ENCODE results near the gene TFPI2.
A peak's percentile ranks its signal among the peaks of the same experiment; 100 is the strongest.
"Not testable (repeated sequence)": the region's sequence is repeated elsewhere in the genome, so short reads cannot be mapped to it uniquely, and the experiment has no call there.

TFPI2 gene, protein sequence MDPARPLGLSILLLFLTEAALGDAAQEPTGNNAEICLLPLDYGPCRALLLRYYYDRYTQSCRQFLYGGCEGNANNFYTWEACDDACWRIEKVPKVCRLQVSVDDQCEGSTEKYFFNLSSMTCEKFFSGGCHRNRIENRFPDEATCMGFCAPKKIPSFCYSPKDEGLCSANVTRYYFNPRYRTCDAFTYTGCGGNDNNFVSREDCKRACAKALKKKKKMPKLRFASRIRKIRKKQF

DNA sequence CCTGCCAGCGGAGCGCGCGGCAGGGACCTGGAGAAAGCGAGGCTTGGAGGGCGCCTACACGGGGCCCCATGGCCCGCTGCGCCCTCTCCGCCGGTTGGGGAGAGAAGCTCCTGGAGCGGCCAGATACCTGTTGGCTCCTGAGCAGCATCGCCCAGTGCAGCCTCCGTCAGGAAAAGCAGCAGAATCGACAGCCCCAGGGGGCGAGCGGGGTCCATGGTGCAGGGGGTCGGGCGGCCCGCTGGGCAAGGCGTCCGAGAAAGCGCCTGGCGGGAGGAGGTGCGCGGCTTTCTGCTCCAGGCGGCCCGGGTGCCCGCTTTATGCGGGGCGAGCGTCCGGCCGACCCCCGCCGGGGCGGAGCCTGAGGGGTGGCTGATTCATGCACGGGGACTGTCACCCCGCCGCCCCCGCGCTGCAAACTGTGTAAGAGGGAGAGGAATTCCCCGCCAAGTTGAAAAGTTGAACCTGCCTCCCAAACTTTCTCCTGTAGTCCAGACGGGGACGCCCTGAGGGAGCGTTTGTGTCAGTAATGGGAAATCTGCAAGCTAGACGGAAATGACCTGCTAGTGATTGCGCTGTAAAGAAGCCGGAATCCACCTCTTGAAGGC, at the start of gene TFPI2:
Gene TFPI2, minus strand, starts transcription at position 290 of the 605 bp plus-strand sequence. Its CDS starts 75 bp downstream, at position 215.
- peak within 1 kb of the TSS; percentile 4 to 42 (median 27) for H3K4me3 ChIP-seq
- H3K27ac ChIP-seq = peak within 1 kb of the TSS in 1 of 21 experiments; percentile 20

DNA sequence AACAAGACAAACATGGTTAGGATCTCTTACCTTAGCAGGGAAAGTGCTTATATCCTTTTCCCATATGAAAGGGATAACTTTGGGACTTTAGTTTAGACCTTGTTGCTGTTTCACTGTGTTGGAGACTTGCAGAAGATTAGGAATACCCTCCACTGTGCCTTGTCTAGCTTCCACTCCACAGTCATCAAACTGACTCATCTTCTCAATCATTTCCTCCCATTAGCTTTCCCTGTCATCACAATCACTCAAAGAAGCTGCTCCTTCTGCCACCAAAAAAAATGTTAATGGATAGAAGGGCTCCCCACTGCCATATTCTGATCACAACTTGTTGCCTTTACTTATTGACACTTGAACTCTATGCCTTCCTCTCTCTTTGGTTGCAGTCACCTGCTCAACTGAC, 47.7 kb upstream of the TFPI2 start:
- Histone ChIP-seq H3K27ac (no peak overlapping the region), H3K4me3 (no peak overlapping the region)

DNA sequence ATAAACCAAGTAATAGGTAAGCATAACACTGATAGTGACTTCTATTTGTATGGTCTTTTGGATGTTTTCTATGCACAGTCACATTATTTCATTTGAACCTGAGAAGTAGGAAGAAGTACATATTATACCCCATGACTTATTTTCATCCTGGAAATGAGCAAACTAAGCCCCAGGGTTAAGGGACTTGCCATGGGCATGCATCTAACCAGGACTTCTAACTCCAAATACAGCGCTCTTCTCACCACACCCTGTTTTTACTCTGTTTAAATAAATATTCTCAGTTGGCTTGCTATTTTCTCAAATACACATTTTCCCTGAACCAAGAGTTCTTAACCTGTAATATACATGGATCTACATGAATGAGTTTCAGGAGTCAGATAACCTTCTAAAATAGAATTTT, 47.3 kb upstream of the TFPI2 start:
- H3K4me3 ChIP-seq = no peak overlapping the region
- no peak overlapping the region for H3K27ac ChIP-seq

DNA sequence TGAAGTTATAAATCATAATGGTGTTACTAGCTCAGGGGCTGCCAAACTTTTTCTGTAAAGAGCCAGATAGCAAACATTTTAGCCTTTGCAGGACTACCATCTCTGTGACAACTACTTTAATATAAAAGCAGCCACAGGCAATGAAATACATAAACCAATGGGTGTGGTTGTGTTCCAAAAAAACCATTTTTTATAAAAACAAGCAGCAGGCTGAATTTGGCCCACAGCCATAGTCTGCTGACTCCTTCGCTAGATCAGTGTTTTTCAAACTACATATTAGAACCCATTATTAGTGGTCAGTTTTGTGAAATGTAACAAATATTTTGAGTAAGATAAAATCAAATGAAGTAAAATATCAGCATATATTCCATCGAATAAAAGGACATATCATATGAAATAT, 44.5 kb upstream of the TFPI2 start:
- Histone ChIP-seq H3K4me3 (no peak overlapping the region), H3K27ac (no peak overlapping the region)

DNA sequence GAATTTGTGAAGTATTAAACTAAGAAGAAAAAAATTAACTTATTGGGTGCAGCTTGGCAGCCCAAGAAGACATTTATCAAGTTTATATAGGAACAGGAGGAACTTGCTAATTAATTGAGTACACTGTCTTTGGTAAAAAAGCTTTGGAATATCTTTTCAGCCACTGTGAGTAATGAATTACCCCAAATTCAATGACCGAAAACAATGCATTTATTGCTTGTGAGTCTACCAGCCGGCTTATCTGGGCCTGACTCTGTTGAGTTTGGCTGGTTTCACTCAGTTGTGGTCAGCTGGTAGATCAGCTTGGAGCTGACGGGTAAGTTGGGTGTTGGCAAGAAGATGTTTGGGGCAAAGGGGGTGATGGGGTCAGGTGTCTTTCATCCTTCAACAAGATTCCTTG, 42.6 kb upstream of the TFPI2 start:
- Histone ChIP-seq H3K4me3 (no peak overlapping the region), H3K27ac (no peak overlapping the region)

DNA sequence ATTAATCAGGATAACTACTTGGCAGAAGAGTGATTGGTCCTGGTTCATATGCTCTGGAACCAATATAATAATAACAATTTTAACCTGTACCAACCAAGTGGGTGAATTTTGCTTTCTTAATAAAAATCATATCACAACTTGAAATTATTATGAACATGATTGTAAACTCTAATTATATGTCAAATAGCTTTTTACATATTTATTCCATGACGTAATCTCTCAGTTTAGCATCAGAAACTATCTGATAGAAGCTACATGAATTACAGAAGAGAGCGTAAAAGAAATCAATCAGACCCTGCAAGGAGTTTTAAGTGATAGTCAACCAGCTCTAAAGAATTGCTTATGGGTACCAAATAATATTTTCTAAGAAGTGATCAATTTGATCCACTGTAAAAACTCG, 41.1 kb upstream of the TFPI2 start:
- H3K4me3 ChIP-seq = no peak overlapping the region

DNA sequence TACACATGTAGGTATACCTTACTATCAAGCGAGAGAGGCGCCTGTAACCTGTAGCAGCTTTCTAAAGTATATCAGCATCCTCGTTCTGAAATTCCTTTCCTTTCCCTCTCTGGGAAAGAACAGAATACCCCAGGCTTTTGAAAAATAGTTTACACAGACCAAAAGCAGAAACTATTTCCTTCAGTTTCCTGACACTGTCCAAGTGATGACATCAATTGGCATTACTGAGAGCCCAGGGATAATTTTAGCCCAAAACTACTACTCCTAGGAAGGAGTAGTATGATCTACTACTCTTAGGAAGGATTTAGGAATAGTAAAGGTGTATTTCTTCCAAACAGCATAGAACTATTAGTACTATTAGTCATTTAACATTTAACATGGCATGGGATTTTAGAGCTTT, 37.0 kb upstream of the TFPI2 start:
- Histone ChIP-seq H3K27ac (peak overlapping the region in 1 of 21 experiments; percentile 31), H3K4me3 (no peak overlapping the region)

More for the DNA sequence above, 41.1 kb upstream of the TFPI2 start:
- H3K27ac ChIP-seq = no peak overlapping the region

DNA sequence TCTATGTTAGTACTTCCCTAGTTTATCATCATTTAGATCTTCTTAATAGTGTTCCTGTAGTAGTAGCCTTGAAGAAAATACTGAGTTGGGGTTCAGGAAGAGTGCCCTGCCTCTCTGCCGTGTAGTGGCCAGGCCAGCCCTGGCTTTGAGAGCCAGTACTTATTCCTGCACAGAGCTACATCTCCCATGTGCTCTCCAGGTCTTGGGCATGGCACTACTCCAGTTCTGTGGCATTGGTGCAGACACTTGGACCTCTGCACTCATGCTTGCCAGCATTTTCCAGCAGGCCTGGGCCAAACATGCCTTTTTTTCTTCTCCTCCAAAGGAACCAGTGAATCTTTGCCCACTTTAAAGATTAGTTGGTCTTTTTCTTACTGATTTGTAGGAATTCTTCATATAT, 36.2 kb upstream of the TFPI2 start:
- H3K4me3 ChIP-seq = no peak overlapping the region
- H3K27ac ChIP-seq = peak overlapping the region in 1 of 21 experiments; percentile 2

DNA sequence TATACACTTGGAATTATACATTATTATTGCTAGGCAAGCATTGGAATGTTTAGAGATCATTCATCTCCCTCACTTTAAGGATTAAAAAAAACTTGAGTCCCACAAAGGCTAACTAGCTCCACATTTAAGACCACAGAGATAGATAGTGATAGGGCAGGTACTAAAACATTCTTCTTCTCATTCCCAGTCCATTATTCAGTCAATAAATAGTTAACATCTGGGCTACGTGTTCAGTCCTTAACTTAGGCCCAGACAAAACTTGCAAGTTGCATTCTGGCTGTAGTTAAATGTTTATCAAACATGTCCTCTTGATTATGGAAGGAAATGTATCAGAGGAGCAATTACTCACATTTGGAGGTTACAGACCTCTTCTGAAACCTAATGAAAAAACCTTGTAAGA, 33.4 kb upstream of the TFPI2 start:
- Histone ChIP-seq H3K27ac (peak overlapping the region in 7 of 21 experiments; percentile 4 to 94 (median 34)), H3K4me3 (peak overlapping the region in 6 of 7 experiments; percentile 7 to 46 (median 41))

DNA sequence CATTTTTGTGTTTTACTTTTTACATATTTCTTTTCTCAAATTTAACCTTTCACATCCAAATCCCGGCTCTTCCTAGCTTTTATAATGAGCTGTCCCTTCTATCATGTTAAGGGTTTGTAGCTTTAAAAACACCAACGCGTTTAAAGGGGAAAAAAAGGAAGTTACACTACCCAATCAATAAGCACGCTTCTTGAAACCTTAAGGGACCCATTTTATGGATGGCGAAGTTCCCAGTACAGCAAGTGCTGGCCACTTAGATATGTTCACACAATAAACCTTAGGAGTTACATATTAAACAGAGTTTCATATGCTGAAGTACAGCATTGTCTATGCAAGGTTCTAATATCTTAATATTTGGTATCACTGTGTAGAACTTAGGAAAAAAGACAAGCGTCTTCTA, 32.7 kb upstream of the TFPI2 start:
- Histone ChIP-seq H3K27ac (peak overlapping the region in 10 of 21 experiments; percentile 4 to 94 (median 56)), H3K4me3 (peak overlapping the region; percentile 13 to 46 (median 40))

DNA sequence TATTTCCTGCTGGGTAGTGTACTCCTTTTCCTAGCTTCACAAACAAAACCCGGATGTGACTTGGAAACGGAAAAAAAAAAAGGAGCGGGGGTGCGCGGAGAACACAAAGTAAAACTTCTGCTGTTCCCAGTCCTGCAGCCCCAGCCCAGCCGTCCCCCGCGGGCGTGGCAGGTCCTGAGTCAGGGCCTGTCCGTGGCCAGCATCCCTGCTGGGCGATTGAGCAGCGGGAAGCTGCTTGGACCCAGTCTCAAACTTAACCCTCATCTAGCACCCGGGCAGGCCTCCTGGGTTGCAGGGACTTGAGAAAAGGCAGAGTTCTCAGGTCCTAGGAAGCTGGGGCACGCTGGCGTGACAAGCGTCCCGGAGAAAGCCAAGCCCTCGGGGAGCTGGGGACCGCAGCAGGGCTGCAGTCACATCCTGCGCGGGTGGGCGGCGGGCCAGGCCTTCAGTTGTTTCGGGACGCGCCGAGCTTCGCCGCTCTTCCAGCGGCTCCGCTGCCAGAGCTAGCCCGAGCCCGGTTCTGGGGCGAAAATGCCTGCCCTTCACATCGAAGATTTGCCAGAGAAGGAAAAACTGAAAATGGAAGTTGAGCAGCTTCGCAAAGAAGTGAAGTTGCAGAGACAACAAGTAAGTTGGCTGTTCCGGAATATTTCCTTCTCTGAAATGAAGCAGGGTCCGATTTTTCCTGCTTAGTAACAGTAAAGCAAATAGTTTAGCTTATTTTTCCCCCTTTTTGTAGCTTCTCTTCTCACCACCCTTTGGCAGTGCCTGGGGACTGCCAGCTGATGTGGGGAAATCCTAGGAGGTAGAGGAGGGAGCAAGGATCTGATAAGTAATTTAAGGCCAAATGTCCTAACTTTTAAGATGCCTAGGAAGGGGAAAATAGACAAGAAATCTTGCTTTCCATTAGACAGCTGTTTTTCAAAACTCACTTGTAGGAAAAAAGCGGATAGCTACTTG, 31.3 kb upstream of the TFPI2 start, which contains the start of gene GNG11:
Gene GNG11, plus strand, starts transcription at position 129 of the 960 bp plus-strand sequence. Its CDS starts 403 bp downstream, at position 532.
- H3K4me3 ChIP-seq = peak within 1 kb of the TSS; percentile 13 to 46 (median 42)
- H3K27ac ChIP-seq = peak within 1 kb of the TSS in 20 of 21 experiments; percentile 53 to 94 (median 83)

DNA sequence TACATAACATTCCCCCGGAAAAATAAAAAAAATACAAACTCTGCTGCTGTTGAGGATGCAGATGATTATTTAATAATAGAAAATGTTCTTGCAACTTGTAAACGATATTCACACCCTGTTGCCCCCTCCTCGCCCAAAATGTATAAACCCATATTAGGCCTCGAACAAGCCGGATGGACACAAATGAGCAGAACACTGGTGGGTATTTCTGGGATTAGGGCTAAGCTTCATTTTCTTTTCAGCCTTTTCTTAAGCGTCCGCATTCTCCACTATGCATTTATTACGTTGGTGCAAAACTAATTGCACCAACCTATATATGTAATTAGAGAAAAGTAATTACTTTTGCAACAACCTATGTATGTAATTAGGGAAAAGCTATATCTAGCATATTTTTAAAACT, 30.6 kb upstream of the TFPI2 start:
- H3K4me3 ChIP-seq = peak overlapping the region; percentile 13 to 46 (median 42)
- H3K27ac ChIP-seq = peak overlapping the region in 18 of 21 experiments; percentile 53 to 94 (median 83)

DNA sequence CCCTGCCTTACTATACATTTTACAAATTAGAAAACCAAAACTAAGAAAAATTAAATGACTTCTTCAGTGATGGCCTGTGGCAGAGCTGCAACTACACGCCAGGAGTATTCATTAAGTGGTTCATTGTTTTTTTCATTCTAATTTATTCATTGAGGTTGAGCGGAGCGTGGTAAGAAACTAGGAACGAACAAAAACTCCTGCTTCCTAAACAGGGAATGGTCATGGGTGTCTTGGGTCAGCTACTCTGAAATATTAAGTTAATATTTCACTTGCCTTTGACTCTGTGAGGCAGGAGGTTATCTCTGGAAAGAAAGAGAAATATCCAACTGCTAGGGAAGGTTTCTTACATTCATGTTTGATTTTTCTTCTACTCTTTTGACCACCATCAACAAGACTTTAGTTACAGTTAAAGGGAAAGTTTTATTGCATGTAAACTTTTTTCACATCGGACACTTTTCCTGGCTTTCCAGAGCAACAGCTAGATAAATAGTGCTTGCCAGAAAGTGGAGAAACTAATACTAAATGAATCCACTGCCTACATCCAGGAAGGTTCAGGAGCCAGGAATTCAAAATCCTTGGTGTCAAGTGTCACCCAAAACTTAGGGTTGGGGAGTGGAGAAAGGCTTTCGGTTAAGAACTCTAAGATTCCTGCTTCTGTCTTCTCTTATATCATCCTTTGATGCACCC, 30.1 kb upstream of the TFPI2 start:
- Histone ChIP-seq H3K27ac (peak overlapping the region in 17 of 21 experiments; percentile 53 to 94 (median 83)), H3K4me3 (peak overlapping the region in 1 of 7 experiments; percentile 46)

DNA sequence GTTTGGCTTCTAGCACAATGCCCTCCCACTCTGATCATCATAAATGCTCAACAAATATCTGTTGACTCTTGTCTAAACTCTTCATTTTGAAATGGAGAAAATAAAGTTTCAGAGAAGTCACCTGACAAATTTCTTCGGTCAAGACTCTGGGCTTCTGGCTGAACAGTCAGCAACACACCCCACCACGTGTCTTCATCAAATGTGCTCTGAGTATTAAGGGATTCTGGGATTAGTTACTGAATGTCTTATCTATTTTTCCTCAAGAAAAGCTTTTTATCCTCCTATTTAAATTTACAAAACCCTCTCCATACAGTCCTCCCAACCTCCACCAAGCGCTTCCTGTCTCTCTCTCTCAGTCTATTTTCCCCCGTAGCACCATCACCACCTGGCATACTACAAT, 25.8 kb upstream of the TFPI2 start:
- not testable (repeated sequence) for H3K27ac ChIP-seq, H3K4me3 ChIP-seq

DNA sequence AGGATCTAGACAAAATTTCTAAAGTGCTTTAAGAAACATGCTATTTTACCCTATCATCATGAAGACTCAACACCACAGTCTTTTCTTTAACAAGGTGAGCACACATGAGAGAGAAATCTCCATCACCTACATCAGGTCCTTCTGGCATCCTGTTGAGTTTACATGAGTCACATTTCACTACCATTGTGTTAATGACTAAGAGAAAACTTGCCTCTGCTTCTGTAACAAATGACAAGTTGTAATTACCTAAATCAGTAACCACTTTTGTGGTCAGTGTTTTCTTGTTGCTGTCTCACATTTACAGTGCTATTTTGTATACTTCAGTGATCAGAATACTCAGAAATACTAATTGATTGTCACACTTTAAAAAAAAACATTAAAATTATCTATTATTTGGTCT, 25.3 kb upstream of the TFPI2 start:
- H3K27ac ChIP-seq, H3K4me3 ChIP-seq: not testable (repeated sequence)

DNA sequence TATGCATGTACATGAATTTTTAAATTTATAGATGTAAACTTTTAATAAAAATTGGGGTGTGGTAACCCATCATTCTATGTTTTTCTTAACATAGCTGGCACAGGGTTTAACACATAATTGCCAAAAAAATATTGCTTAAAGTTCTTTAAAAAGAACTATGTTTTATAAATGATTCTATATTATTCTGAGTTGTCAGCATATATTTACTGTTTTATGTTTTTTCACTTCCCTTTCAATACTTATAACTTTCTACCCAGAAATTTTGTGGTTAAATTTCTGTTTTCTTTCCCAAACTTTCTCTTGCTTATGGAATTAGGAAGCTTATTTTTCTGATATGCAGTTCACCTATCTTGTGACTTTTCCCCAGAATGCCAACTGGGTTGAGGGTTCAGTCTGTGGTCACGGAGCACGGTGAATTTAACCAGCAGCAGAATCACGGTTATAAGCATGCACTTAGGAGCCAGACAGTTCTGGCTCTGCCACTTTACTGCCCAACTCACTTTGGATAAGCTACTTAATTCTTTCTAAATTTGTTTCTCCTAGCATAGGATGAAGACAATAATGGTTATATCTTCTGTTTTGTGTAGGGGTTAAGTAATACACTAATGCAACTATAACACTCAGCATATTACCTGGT, 24.8 kb upstream of the TFPI2 start:
- H3K27ac ChIP-seq = not testable (repeated sequence)

DNA sequence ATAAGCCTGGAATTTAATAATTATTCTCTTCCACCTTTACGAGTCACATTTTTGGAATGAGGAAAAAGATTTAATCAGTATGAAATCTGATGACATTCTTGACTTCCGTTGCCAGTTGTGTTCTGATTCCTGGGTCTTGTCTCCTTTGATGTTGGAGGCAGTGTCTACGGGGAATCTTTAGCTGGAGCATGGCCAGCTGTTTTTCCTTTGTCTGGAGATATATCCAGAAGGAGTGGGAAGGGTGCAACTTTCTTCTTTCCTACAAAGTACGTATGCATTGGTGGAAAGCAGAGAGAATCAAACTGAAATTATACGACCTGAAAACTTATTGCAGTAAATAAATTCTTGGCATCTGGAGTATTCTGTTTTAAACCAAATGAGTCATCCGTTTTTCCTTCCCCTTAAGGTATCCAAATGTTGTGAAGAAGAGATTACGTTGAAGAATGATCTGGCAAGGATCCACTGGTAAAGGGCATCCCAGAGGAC, 24.1 kb upstream of the TFPI2 start:
- Histone ChIP-seq H3K4me3 (no peak overlapping the region), H3K27ac (peak overlapping the region in 1 of 21 experiments; percentile 40)

More for the DNA sequence above, 24.8 kb upstream of the TFPI2 start:
- not testable (repeated sequence) for H3K4me3 ChIP-seq

DNA sequence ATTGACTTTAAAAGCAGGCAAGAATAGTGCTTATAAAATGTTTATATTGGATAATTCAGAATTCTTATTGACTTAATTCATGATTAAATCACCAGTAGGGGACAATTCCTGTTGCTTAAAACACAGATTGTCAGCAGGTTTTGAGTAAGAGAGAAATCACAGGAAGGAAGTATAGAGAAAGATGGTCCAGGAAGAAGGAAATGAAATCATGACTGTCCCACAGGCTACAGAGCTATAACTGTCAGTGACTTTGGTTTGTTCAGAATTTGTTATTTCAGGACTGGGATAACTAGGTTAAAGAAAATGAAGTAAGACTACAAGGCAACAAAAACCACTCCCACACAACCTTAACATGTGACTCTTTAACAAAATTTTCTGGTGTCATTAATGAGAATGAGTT, 22.6 kb upstream of the TFPI2 start:
- no peak overlapping the region for H3K4me3 ChIP-seq
- H3K27ac ChIP-seq = no peak overlapping the region

DNA sequence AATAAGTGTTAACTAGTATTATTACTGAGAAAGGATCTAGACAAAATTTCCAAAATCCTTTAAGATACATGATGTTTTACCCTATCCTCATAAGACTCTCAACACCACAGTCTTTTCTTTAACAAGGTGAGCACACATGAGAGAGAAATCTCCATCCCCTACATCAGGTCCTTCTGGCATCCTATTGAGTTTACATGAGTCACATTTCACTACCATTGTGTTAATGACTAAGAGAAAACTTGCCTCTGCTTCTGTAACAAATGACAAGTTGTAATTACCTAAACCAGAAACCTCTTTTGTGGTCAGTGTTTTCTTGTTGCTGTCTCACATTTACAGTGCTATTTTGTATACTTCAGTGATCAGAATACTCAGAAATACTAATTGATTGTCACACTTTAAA, 21.1 kb upstream of the TFPI2 start:
- not testable (repeated sequence) for H3K27ac ChIP-seq

More for the DNA sequence above, 21.1 kb upstream of the TFPI2 start:
- H3K4me3 ChIP-seq = not testable (repeated sequence)
